Measurements from ENCODE around the gene SAMD7. TPM values are rescaled to one million over a fixed set of nuclear protein-coding genes. Genes with fewer than 3 reads are reported as not detected.
A peak's percentile ranks its signal among the peaks of the same experiment; 100 is the strongest.

SAMD7 gene
- total and polyA plus RNA-seq, 2 of the 13 experiments (the other 11 are each of a cell fraction or from before 2014, with no cell fraction given) = not detected

DNA sequence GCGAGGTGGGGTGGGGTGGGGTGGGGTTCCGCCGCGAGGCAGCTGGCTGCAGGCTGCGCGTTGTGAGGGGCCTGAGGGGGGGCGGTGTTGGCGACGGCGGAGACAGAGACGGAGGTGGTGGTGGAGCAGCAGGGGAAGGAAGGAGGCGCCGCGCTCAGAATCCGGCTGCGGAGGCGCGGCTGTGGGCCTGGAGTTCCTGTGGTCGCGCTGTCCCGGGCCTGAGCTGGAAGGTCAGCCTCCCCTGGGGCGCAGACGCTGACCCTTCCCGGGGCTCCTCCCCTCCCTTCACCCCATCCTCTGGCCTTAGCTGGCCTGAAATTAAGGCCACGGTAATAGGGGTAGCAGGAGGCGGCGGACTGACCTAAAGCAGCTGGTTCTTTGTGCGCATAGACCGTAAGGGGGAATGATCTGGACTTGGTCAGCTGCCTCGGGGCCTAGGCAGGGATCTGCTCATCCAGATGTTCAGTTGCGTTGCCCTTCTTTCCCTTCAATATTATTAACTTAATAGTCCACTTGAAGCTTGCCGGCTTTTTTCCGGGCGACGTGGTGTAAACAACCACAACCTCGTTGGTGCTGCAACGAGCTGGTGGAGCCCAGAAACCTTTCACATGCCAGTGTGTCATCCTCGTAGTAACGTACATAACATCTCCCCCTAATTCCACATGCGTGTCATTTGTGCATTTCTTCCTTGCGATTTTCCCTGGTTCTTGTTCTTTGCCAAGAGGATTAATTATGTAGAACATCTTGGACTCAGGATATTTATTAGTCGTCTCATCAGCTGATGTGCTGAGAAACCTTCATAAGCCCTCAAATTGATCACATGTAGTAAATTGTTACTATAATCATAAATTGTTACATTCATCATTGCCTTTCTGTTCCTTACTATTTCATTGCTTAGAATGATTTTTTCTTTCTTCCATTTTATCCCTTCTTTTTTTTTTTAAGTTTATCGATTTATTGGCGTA is 55.9 kb downstream of the SAMD7 start (continued):
- TF ChIP-seq, protein P1, sequence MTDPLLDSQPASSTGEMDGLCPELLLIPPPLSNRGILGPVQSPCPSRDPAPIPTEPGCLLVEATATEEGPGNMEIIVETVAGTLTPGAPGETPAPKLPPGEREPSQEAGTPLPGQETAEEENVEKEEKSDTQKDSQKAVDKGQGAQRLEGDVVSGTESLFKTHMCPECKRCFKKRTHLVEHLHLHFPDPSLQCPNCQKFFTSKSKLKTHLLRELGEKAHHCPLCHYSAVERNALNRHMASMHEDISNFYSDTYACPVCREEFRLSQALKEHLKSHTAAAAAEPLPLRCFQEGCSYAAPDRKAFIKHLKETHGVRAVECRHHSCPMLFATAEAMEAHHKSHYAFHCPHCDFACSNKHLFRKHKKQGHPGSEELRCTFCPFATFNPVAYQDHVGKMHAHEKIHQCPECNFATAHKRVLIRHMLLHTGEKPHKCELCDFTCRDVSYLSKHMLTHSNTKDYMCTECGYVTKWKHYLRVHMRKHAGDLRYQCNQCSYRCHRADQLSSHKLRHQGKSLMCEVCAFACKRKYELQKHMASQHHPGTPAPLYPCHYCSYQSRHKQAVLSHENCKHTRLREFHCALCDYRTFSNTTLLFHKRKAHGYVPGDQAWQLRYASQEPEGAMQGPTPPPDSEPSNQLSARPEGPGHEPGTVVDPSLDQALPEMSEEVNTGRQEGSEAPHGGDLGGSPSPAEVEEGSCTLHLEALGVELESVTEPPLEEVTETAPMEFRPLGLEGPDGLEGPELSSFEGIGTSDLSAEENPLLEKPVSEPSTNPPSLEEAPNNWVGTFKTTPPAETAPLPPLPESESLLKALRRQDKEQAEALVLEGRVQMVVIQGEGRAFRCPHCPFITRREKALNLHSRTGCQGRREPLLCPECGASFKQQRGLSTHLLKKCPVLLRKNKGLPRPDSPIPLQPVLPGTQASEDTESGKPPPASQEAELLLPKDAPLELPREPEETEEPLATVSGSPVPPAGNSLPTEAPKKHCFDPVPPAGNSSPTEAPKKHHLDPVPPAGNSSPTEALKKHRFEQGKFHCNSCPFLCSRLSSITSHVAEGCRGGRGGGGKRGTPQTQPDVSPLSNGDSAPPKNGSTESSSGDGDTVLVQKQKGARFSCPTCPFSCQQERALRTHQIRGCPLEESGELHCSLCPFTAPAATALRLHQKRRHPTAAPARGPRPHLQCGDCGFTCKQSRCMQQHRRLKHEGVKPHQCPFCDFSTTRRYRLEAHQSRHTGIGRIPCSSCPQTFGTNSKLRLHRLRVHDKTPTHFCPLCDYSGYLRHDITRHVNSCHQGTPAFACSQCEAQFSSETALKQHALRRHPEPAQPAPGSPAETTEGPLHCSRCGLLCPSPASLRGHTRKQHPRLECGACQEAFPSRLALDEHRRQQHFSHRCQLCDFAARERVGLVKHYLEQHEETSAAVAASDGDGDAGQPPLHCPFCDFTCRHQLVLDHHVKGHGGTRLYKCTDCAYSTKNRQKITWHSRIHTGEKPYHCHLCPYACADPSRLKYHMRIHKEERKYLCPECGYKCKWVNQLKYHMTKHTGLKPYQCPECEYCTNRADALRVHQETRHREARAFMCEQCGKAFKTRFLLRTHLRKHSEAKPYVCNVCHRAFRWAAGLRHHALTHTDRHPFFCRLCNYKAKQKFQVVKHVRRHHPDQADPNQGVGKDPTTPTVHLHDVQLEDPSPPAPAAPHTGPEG (CRISPR knock-in tag; IDR thresholded peaks at IDR 0.05) = 0 out of 2 replicates have a peak, but pooled peaks have one; percentile 39
- TF ChIP-seq, protein P2, sequence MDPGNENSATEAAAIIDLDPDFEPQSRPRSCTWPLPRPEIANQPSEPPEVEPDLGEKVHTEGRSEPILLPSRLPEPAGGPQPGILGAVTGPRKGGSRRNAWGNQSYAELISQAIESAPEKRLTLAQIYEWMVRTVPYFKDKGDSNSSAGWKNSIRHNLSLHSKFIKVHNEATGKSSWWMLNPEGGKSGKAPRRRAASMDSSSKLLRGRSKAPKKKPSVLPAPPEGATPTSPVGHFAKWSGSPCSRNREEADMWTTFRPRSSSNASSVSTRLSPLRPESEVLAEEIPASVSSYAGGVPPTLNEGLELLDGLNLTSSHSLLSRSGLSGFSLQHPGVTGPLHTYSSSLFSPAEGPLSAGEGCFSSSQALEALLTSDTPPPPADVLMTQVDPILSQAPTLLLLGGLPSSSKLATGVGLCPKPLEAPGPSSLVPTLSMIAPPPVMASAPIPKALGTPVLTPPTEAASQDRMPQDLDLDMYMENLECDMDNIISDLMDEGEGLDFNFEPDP (CRISPR knock-in tag; conservative IDR thresholded peaks at IDR 0.05) = no peak
- TF ChIP-seq, protein P3, sequence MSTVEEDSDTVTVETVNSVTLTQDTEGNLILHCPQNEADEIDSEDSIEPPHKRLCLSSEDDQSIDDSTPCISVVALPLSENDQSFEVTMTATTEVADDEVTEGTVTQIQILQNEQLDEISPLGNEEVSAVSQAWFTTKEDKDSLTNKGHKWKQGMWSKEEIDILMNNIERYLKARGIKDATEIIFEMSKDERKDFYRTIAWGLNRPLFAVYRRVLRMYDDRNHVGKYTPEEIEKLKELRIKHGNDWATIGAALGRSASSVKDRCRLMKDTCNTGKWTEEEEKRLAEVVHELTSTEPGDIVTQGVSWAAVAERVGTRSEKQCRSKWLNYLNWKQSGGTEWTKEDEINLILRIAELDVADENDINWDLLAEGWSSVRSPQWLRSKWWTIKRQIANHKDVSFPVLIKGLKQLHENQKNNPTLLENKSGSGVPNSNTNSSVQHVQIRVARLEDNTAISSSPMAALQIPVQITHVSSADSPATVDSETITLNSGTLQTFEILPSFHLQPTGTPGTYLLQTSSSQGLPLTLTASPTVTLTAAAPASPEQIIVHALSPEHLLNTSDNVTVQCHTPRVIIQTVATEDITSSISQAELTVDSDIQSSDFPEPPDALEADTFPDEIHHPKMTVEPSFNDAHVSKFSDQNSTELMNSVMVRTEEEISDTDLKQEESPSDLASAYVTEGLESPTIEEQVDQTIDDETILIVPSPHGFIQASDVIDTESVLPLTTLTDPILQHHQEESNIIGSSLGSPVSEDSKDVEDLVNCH (CRISPR knock-in tag; IDR thresholded peaks at IDR 0.05) = no peak
- TF ChIP-seq, protein P4, sequence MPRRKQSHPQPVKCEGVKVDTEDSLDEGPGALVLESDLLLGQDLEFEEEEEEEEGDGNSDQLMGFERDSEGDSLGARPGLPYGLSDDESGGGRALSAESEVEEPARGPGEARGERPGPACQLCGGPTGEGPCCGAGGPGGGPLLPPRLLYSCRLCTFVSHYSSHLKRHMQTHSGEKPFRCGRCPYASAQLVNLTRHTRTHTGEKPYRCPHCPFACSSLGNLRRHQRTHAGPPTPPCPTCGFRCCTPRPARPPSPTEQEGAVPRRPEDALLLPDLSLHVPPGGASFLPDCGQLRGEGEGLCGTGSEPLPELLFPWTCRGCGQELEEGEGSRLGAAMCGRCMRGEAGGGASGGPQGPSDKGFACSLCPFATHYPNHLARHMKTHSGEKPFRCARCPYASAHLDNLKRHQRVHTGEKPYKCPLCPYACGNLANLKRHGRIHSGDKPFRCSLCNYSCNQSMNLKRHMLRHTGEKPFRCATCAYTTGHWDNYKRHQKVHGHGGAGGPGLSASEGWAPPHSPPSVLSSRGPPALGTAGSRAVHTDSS (CRISPR knock-in tag; conservative IDR thresholded peaks at IDR 0.05) = no peak
- TF ChIP-seq FOSL2 (CRISPR knock-in tag; IDR thresholded peaks at IDR 0.05) (no peak), PAWR (CRISPR knock-in tag; IDR thresholded peaks at IDR 0.05; ENCODE audit: borderline replicate concordance) (no peak), PAX8 (CRISPR knock-in tag; IDR thresholded peaks at IDR 0.05; ENCODE audit: borderline replicate concordance) (no peak), PHF5A (CRISPR knock-in tag; IDR thresholded peaks at IDR 0.05; ENCODE audit: low read depth, unreplicated experiment) (no peak), TBX2 (CRISPR knock-in tag; IDR thresholded peaks at IDR 0.05; ENCODE audit: borderline replicate concordance) (peak; percentile 28; the same call in 1 of the 2 replicates)
- TF ChIP-seq, protein P5, sequence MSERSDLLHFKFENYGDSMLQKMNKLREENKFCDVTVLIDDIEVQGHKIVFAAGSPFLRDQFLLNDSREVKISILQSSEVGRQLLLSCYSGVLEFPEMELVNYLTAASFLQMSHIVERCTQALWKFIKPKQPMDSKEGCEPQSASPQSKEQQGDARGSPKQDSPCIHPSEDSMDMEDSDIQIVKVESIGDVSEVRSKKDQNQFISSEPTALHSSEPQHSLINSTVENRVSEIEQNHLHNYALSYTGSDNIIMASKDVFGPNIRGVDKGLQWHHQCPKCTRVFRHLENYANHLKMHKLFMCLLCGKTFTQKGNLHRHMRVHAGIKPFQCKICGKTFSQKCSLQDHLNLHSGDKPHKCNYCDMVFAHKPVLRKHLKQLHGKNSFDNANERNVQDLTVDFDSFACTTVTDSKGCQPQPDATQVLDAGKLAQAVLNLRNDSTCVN (CRISPR knock-in tag; IDR thresholded peaks at IDR 0.05; ENCODE audit: borderline replicate concordance) = no peak
- TF ChIP-seq, protein P6, sequence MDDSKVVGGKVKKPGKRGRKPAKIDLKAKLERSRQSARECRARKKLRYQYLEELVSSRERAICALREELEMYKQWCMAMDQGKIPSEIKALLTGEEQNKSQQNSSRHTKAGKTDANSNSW (CRISPR knock-in tag; IDR thresholded peaks at IDR 0.05; ENCODE audit: borderline replicate concordance) = no peak; the same call in 1 of the 2 replicates
- TF ChIP-seq, protein P7, sequence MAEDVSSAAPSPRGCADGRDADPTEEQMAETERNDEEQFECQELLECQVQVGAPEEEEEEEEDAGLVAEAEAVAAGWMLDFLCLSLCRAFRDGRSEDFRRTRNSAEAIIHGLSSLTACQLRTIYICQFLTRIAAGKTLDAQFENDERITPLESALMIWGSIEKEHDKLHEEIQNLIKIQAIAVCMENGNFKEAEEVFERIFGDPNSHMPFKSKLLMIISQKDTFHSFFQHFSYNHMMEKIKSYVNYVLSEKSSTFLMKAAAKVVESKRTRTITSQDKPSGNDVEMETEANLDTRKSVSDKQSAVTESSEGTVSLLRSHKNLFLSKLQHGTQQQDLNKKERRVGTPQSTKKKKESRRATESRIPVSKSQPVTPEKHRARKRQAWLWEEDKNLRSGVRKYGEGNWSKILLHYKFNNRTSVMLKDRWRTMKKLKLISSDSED (CRISPR knock-in tag; IDR thresholded peaks at IDR 0.05) = no peak
